ENCODE data around the gene AIPL1.

Gene AIPL1

DNA sequence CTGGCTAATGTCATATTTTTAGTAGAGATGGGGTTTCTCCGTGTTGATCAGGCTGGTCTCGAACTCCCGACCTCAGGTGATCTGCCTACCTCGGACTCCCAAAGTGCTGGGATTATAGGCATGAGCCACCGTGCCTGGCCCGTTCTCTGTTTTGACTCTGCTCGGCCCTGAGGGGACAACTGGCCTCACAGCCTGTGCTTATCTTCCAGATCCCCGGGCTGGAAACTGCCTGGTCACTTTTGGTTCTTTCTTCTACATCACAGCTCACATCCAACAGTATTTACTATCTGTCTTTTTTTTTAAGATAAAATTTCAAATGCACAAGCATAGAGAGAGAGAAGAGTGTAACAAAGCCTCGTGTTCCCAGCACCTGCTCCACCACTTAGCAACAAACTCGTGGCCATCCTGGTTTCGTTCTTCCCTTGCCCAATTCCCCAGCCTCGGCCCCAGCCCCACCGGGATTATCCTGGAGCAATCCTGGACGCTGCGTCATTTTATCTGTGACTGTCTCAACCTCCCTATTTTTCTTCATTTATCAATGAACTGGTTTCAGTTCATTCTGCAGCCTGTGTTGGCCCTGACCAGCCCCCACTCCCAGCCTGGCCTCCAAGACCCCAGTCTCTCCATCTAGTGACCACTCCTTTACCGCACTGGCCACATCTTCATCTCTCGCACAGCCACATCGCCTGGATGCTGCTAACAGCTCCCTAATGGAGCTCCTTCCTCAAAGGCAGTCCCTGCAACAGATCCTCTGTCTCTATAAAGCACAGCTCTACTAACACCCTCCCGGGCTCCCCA is 30.5 kb upstream of the AIPL1 start:
- no peak for DNase-seq (ENCODE audit: low spot score)

DNA sequence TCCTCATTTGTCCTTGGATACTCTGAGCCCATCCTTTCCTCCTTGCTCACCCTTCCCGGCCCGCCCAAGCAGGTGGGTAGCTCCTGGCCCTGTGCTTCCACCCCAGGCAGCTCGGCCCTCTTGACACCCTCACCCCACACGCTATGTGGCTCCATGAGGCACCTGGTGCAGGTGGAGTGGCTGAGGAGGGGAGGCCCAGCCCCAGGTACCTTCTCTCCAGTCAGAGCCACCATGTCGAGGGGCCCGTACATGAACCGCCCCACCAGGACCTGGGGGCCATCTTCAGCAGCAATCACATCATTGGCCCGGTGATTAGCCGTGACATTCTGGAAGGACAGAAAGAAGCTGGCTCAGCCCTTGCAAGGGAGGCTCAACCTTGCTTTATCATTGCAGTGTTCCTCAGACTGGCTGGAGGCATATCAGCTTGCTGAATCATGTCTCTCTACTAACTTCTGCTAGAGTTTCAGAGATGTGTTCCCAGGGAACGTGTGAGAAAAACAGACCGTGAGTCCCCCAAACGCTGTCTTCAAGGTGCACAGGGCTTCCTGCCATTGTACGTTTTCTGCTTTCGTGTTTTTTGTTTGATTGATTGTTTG is 29.6 kb upstream of the AIPL1 start:
- DNase-seq (ENCODE audit: low spot score): no peak

DNA sequence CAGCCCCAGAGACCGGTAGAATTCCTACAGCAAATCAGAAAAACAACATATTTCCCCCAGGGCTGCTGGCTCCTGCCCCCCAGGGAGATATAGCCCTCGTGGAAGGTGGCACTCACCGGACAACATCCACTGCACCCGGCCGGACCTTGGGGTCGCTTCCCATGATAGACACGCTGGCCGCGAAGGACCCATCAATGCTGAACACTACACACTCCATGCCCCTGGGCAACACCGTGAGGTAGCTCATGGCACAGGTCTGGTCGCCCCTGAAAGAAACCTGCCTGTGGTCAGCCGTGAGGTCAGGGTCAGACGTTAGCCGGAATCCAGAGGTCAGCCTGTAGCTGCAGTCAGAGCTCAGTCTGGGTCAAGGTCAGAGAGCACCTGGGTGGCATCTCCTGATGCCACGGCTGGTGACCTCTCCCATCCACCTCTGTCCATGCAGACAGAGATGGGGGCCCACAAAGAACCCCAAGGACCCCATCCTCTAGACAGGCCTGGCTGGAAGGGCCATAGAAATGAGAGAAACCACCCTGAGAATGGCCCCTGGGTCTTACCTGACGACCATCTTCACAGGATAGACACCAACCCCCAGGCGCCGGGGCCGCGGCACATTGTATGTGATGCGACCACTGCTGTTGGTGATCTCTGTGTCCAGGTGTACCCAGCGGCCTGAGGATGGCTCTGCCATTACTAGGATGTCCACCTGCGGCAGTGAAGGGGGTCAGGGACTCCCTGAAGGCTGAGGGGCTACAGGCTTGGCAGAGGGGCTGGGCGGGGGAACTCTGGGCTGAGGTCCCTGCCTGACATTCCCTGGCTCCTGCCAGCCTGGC is 28.9 kb upstream of the AIPL1 start:
- DNase-seq (ENCODE audit: low spot score): no peak

DNA sequence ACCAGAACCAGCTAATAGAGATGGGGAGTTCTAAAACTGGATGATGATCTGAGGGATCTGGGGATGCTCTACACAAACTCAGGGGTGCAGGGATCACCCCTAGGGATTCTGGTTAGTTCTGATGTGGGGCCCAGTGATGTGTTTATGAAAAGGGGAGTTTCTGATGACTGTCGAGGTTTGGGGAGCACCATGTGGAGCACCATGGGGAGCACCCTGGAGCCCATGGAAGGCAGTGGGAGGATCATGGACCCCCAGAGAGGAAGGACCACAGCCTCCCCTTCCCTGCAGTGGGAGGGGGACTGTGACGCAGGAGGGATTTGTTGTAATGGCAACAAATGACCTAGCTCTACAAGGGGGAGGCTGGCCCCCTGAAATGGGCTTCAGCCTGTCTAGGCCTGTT is 27.8 kb upstream of the AIPL1 start:
- DNase-seq (ENCODE audit: low spot score): no peak

DNA sequence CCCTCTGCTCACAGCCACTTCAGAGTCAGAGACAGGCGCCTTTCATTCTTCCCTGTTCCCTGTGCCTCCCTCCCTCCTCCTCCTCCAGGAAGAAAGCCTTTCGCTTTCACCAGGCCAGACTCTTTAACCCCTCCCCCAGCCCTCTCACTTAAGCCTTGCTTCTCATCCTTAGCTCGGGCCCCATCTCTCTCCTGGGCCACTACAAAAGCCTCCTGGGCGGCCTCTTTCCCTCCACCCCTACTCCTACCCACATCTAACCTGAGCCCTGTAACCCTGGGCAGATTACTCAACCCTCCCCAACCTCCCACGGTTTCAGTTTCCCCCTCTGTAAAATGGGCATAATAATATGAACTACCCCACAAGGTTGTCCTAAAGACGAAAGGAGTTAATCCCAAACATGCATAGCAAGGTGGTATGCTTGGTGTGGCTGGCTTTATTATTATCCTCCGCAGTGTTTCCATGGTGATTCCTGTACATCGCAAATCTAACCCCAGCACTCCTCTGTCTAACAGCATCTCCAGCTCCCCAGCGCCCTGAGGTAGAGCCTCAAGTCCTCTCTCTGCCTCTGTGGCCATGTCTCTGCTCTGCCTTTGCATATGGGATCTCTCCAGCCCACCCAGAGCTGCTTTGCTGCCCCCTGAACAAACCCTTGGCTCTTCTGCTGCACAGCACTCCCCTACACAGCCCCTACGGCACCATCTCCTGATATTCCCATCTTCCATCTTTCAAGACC is 27.0 kb upstream of the AIPL1 start:
- DNase-seq (ENCODE audit: low spot score): no peak

DNA sequence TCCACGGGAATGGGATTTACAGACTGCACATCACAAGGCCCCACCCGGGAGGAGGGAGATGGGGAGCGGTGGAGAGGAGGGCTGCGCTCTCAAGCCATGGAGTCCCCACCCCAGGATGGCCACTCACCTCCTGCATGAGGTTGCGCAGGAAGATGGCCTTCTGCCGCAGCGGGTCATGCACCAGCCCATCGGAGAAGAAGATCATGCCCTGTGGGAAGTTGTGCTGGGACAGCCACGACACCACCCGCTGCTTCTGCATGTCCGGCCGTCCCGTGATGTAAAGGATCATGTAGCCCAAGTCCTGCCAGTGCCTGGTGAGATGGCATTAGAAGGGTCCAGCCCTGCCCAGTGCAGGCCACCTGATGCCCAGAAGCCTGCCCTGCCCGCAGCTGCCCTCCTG is 26.3 kb upstream of the AIPL1 start:
- no peak for DNase-seq (ENCODE audit: low spot score)

DNA sequence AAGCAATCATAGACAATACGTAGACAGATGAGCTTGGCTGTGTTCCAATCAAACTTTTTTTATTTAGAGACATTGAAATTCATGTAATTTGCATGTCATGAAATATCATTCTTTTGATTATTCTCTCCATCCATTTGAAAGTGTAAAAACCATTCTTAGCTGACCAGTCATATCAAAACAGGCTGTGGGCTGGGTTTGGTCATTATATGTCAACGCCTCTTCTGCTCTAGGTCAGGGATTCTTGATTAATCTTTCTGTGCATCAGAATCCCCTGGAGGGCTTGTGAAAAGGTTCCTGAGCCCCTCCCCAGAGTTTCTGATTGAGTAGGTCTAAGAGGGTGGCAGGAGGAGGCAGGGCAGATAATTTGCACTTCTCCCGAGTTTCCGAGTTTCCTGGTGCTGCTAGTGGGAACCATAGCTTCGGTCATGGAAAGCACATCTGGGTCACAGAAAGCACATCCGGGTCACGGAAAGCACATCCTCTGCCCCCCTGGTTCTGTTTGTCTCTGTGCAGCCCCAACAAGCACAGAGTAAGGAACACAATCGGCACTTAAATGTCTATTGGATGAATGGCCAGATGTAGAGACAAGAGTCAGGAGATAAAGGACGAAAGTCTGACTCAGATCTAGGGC is 25.7 kb upstream of the AIPL1 start:
- no peak for DNase-seq (ENCODE audit: low spot score)

DNA sequence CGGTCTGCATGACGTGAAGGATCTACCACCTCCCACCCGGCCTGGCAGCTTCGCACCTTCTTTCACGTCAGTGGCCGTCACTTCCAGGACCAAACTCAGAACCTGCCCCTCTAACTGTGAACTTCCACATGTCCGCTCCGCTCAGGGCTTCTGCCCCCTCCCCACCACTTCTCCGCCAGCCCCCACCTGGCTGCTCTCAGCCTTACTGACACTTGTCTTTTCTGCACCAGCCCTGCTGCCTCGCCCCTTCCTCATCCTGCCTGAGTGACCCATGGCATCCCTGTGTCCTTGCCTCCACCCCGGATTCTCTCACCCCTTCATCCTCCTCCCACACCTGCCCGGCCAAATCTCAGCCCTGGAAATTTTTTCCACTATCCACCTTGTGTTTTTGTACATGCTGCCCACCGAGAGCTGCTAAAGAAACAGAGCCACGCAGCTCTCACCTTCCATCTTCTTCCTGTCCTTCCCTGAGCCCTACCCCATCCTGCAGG is 23.6 kb upstream of the AIPL1 start:
- DNase-seq (ENCODE audit: low spot score): no peak

DNA sequence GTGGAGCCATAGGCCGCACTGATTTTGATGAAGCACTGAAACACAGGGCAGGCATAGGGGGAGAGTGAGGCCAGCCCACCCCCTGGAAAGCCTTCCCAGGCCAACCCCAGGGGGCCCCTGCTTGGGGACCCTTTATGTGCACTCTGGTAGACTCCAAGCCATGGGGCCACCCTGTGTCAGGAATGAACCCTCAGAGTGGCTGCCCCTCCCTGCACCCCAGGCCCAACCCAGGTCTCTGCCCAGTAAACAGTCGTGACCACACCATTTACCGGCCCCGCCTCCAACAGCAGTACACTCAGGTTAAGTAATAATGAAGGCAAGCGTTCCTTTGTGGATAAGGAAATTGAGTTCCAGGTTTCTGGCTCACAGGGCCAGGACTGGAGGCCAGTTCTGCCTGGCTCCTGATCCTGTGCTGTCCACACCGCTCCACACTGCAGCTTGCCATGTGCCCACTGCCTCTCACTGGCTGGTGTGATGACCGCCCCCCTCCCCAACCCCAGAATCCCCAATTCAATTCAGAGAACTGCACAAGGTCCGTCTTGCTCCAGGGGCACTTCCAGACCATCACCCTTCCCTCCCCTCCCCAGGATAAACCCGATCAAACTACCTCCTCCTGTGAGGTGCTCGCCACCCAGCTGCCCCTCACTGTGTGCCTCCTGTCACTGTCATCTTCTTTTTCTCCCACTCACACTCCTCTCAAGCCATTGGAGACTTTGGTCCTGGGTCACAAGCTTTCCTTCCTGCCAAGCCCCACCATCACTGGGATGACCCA is 23.0 kb upstream of the AIPL1 start:
- DNase-seq (ENCODE audit: low spot score): no peak

DNA sequence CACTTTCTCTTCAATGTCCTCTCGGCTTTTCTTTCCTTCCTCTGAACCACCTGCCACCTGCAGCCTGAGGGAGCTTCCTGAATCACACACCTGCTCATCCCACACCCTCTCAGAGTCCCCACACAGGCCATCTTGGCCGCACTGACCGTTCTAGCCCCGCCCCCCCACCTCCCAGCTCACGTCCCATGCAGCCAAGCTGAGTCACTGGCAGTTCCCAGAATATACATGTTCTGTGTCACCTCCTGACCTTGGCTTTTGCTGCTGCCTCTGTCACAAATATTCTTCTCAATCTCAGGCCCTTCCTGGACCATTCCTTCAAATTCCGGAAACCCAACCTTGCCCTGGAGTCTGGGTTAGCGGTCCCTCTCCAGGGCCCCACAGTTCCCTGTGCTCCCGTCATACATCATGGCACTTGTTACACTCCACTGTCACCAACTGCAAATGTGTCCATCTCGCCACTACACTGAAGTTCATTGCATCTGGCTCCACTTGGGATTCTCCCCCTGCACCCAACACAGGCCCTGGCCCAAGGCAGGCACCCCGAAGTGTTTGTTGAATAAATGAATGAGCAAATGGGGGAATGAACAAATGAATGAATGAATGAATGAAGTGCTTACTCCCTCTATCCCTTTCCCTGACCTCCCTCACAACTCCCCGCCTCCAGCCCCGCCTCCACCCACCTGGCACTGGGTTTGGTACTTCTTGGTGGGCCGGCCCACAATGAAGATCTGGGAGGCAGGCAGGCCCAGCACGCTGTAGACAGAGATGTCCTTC is 22.2 kb upstream of the AIPL1 start:
- no peak for DNase-seq (ENCODE audit: low spot score)

DNA sequence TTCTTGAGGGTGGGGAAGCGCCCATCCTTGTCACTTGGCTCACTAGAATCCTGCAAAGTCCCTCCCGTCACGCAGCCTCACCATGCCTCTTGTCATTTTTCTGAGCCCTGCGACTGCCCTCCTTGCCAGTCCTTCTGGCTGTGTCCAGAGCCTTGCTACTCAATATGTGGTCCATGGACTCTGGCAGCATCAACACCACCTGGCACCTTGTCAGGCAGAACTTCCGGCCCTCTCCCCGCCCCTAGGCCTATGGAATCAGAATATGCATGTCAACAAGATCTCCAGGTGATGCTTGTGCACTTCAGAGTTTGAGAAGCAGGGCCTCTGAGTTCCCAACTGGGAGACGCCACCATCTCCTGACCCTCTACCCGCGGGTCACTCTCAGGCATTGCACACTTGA is 21.4 kb upstream of the AIPL1 start:
- no peak for DNase-seq (ENCODE audit: low spot score)

DNA sequence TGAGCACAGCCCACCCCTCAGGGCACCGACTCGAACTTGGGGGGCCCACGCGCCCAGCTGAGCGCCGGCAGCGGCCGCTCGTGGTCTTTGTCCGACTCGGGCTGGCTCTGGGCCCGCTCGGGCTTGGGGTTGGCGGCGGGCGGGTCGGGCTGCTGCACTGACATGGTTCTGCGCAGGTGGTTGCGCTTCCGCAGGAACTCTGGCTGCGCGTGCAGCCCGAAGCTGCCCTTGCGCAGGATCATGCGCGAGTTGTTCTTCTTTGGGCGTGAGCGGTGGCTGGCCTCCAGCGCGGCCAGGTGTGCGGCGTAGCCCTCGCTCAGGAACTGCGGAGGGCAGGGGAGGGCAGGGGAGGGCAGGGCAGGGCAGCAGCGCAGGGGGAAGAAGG is 20.4 kb upstream of the AIPL1 start:
- DNase-seq (ENCODE audit: low spot score): no peak

DNA sequence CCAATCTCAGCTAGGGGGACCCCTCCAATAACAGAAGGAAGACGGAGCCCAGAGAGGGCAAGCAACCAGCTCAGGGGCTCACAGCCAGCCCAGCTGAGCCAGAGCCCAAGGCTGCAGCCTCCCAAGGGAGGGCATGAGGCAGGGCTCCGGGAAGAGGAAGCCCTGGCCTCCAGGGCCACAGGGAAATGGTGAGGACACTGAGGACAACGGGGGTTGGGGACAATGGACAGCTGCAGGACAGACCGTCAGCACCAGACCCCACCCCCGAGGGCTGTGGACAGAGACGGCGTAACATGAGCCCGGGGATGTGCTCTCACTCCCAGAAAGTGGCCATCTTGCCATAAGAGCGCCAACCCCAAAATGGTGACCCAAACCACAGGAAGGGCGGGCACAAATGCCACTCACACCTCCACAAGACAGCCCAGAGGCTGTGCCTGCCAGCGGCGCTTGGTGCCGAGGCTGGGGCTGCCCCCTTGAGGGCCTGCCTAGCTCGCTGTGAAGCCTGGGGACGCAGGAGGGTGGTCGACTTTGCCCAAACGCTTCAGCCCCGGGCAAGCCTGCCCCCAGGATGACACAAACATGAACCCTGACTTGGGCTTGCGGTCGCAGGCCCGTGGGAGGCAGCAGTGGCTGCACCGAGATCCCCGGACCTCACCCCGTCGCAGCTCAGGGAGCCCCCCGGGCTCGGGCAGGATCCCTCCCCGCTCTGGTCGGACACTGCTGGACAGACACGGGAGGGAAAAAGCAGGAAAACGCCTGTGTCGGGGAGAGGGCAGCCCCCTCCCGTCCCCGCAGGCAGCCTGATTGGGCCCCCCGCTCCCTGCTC is 19.8 kb upstream of the AIPL1 start:
- no peak for DNase-seq (ENCODE audit: low spot score)

DNA sequence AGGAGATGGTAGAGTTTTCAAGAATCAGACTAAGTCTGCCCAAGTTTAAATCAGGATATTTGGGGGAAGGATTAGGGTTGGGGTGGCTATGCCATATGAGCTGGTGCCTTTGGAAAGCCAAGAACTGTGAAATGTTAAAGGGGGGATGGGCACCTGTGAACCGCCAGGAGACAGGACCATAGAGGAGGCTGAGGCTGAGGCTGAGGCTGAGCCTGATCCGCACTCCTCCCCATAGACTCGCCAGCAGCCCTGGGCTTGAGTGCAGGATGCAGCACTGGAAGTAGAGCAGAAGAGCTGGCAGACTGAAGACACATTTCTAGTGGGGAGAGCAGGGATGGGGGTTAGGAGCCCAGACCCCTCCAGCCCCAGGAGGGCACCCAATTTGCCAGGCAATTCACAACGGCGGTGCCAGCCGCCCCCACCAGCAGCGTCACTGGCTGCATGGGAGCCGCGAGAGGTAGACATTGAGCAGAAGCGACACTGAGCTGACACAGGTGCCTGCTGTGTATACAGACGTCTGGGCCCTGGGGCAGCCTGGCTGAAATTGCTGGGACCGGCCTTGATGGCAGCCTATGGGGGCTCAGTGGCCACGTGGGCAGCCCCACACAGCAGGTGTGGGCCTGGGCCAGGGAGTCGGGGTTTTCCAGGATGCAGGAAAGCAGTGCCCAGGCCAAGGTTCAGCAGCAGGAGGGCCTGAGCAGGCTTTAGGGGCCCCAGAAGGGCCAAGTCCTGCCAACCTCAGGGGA is 18.5 kb upstream of the AIPL1 start:
- no peak for DNase-seq (ENCODE audit: low spot score)

DNA sequence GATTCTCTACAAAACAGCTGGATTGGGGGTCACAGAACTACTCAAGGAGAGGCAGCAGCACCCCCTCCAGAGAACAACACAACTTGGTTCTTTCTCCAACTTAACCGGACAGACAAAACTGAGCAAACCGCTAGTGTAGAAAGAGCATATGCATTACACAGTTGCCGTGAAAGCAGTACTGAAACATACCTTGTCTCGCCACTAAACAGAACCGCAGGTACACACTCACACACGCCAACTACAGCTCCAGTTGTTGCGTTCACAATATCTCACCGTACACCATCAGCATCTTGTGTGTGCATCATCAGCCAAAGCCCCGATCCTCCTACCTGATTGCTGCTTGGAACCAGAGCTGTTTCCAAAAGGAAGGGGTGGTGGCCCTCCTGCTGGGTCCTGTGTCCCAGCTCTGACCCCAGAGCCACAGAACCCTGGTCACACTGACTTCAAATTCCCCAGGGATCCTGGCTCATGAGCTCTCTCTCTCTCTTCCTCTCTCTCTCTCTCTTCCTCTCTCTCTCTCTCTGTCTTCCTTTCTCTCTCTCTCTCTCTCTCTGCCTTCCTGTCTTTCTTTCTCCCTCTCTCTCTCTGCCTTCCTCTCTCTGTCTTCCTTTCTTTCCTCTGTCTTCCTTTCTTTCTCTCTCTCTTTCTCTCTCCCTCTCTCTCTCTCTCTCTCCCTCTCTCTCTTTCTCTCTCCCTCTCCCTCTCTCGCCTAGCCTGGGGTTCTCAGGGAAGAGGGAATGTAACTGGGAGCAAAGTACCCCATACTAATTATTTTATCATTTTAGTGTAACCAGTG is 17.7 kb upstream of the AIPL1 start:
- no peak for DNase-seq (ENCODE audit: low spot score)

DNA sequence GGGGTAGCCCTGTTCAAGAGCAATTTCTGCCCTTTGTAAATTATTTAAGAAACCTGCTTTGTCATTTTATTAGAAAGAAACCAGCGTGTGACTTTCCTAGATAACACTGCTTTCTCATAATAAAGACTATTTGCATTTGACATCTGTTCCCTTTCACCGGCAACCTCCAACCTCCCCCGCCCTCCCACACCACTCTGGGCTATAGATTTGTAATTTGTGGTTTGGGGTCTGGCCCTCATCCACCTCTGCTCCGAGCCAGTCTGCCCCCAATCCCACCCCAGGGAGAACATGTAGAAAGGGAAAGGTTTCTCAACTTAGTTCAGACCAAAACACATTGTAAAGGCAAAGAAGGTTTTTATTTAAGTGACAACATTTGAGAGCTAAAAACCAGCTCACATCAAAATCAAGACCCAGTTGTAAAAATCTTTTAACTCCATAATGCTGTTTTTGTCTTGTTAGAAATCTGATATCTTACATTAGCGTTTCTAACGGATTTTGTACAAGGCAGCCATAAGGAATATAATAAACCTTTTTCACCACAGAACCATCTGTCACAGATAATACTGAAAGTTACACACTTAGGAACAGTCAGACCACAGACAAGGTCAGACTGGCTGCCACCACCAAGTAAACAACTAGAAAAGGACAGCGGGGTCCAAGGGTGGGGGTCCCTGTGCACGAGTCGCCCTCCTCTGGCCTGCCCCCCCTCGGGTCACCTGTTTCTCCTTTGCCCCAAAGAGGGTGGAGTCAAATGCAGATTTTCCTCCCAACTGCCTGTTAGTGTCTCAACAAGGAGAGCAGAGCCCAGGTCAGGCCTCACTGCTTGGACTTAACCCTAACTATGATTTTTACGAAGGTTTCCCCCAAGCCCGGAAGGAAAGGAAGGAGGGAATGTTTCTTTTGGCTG is 16.3 kb upstream of the AIPL1 start:
- DNase-seq (ENCODE audit: low spot score): no peak

DNA sequence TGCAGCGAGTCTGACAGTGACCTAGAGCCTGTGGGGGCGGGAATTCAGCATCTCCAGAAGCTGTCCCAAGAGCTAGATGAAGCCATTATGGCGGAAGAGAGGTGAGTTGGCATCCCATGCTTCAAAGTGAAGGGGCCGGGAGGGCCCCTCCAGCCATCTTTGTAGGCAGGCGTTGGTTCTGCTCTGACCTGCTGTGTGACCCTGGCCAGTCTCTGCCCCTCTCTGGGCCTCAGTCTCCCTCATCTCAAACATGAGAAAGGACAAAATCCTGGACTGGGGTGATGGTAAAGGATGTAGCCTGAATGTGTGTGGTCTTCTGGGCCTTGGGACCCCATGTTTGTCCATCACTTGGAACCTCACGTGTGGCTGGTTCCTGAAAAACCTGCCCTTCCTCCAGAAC is 14.4 kb upstream of the AIPL1 start:
- DNase-seq (ENCODE audit: low spot score): no peak
